Anterior cingulate cortex (tissue), 58 donors: Measurements from ENCODE around the gene RTKN2.
A peak's percentile ranks its signal among the peaks of the same experiment; 100 is the strongest.

Source experiments
- DNase-seq, 58 donors: peaks; one replicate each; lab custom pipeline; 2025; lab: John Stamatoyannopoulos, UW

The RTKN2 gene

DNA sequence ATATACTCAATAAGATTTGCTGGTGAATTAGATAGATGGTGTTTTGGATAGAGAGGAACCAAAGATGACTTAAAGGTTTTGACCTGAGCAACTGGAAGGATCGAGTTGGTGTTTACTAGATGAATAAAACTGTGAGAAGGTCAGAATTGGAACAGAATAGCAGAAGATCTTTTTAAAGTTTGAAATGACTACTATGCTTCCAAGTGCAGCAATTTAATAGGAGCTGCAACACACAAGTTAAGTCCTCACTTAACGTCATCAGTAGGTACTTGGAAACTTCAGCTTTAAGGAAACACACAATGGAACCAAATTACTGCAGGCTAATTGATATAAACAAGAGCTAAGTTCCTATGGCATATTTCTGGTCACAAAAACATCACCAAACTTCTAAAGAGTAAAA, 86.5 kb downstream of the RTKN2 start:
- DNase-seq, result no peak

DNA sequence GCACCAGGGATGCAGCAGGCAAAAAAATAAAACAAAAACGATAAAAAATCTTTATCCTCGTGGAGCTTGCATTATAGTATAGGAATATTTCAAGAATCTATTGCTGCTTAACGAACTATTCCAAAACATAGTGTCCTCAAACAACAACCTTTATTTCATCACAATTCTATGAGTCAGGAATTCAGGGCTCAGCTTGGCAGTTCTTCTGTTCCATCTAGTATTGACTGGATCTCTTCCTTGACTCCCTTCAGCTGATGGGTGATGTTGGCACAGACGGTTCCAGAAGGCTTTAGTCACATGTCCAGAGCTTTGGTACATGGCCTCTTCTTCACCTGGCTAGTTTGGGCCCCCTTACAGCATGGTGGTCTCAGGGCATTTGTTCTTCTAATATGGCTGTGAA, 88.0 kb downstream of the RTKN2 start:
- DNase-seq, result no peak

DNA sequence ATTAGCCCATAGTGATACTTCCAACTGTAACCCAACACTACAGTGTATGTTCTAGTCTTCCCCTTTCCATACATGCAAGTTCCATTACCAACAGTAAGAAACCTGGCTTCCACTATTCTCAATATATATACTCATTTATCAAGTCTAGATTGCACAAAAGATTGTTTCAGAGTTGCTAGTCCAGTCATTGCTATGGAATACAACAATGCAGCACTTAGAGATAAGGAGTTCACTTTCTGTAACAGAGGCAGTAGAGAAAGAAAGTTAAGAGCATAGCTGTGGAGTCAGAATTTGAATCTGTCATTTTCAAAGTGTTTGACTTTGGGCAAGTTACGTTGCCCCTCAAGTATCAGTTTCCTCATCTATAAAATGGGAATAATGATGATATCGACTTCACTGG, 90.1 kb downstream of the RTKN2 start:
- no peak for DNase-seq

DNA sequence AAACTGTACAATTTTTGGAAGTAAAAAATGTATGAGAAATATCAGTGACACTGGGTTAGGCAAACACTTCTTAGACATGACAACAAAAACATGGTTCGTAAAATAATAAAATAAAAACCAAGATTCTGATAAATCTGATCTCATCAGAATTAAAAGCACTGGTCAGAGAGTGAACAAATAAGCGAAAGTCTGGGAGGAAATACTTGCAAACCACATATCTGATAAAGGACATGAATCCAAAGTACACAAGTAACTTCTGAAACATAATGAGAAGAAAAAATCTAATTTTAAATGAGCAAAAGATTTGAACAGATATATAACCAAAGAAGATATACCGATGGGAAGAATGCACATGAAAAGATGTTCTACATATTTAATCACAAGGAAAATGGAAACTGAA, 91.5 kb downstream of the RTKN2 start:
- no peak for DNase-seq

DNA sequence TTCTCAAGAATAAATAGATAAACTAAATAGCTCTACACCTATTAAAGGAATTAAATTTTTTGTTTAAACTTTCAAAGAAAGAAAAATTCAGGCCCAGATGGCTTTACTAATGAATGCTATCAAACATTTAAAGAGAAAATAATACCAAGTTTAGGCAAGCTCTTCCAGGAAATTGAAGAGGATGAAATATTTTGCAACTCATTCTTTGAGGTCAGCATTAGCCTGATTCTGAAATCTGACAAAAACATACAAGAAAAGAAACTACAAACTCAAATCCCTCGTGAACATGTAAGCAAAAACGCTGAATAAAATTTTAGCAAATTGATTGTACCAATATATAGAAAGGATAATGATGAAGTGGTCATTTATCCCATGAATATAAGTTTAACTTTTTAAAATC, 93.4 kb downstream of the RTKN2 start:
- DNase-seq, result no peak

DNA sequence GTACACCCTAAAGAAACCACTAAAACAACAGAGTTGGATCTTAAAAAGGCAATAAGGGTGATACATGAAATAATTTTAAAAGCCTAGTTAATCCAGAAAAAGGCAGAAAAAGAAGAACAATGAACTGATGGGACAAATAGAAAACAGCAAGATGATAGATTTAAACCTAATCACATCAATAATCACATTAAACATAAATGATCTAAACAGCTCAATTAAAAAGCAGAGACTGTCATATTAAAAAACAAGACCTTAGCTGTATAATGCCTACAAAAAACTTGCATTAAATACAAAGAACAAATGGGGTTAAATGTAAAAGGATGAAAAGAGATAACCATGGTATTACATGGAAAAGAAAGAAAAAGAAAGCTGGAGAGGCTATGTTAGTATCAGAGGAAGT, 96.2 kb downstream of the RTKN2 start:
- DNase-seq, result no peak

DNA sequence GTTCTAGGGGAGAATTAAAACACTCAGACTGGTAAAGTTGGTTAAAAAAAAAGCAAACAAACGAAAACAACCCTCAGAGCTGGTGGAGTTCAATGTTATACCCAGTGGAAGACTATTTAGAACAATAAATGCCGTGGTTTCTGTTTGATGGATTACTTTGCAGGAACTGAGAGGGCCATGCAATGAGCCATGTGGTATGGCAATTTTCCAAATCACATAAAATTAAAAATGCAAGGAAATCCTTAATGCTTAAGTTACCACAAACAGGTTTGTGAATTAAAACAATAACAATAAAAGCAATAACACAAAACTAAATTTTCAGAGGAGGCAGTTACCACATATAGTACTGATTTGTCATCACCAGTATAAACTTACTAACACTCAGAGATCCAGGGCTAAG, 96.9 kb downstream of the RTKN2 start:
- DNase-seq, result no peak

DNA sequence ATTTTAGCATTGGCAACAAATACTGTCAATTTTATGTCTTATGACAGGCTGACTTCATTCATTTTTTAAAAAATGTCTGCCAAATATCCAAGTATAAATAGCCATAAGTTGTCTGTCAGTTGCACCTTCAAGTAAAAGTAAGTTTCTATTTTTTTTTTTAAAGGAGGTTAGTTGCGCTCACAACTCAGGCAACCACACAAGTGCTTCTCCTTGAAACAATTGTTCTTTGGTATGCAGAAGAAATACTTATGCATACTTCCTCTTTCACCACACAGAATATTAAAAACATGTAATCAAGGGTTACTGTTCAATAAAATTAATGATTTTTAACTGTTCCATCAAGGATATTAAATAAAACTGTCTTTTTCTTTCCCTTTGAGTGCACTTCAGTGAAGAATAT, 97.9 kb downstream of the RTKN2 start:
- no peak for DNase-seq

DNA sequence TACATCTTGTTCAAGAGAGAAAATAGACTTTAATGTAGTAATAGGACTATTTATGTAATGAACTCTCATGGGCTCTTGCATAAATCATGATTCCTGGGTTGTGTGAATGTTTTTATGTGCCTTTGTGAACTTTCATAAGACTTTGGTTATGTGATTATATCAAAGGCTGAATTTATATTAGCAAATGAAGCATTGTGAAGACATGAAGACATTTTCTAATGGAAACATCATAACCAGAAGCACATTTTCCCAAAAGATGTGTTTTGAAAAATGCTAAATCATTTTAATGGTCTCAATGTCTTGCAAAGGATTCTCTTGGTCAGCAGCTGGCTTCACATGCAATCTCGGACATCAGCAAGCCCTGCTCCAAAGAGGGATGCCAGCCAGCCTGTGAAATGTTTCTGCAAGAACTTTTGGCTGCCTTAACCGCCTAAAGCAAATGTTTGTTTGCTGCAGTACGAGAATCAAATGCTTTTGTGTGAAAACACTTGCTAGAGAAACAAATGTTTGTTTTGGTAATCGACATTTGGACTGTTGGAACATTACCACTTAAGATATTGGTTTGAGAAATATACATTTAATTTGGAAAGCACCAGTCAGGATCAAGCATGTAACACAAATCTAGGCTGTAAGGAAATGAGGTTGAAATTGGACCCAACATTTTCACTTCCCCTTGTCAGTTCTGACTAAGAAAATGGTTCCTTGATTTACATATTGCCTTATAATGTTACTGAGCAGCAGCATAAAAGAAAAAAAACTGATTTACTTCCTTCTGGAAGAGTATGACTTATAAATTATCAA, 102.1 kb downstream of the RTKN2 start:
- peak in 5 of 58 donors; percentile 2 to 17 (median 5) for DNase-seq

DNA sequence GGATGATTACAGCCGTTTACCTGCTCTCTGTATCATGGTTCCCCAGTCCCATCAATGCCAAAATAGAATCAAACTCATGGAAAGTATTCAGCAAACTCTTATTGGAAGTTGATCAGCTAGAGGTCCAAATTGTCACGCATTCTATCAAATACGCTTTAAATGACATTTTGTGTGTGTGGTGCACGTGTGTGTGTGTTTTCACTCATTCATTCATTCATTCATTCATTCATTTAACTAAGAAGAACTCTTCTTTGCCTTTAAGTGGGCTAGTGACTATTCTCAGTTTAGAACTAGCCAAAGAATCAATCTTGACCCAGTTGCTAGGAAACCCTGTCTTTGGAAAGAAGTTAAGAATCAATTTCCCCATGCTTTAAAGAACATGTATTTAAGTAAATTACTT, 102.8 kb downstream of the RTKN2 start:
- DNase-seq, result no peak

DNA sequence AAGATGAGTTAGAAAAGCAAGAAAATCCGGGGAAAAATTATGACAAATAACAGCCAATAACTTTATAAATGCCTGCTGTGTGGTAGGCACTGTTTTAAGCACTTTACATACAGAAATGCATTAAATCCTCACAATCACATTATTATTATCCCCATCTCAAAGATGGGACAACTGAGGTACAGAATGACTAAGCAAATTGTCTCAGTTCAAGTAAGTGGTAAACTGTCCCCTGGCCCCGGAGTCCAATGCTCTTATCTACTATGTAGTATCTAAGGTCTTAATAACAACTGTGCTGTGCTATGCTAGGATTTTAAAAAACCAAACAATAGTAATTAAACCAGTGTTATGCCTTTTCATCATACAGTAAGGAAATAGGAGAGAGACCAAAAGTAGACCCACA, 105.6 kb downstream of the RTKN2 start:
- no peak for DNase-seq

DNA sequence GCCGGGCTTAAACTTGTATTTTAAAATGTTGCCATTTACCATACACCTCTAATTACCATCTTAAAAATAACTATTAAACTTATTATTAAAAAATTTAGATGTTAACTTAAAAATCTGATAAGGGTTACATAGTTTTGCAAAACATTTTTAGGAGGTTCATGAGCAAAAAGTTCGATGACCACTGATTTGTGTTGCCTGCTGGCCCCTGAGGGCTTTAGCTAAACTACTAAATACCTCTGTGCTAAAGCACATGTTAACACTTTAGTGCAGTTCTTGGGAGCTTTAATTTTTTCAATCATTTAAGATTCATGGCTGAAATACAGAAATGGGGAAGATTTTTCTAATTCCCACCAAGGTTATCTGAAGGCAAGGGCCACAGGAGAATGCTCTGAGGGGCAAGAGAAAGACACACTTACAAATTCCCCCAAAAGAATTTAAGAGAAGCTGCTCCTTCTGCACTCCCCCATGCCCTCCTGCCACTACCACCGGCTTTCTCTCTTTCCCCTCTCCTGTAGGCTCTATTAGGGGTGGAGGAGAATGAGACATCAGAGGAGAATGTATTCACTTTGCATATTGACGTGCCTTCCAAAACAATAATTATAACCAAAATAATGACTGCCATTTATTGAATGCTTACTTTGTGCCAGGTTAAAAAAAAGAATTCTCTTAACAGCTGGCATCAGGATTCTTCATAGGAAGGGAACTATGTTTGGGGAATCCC, 106.2 kb downstream of the RTKN2 start:
- no peak for DNase-seq

DNA sequence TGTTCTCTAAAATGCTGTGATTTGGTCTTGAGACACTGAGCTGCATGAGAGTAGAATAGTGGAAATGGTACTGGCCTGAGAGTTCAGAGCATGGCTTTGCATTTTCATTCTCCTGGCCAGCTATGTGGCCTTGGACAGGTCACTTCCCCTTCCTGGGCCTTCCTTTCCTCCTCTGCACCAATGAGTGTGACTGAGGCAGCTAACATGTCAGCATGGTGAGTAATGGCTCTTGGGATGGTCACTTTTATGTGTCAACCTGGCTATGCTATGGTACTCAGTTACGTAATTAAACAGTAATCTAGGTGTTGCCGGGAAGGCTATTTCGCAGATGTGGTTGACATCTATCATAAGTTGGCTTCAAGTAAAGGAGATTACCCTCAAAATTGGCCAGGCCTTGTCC, 109.3 kb downstream of the RTKN2 start:
- no peak for DNase-seq

DNA sequence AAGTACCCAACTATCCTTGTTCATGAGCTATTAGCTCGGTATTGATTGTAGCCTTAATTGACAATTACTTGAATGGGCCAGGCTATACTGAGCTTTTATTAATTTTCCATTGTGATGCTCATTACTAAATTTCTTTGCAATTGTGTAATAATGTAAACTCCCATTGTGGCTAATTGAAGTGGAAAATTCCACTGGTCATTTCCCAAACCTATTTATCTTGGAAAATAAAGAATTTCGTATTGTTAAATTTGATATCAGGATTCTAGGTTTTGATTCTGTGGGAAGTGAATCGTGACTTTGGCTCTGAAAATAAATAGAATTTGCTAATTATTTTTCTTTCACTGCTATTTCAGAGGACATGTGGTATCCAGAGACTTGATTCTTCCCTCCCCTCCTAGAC, 111.0 kb downstream of the RTKN2 start:
- no peak for DNase-seq

DNA sequence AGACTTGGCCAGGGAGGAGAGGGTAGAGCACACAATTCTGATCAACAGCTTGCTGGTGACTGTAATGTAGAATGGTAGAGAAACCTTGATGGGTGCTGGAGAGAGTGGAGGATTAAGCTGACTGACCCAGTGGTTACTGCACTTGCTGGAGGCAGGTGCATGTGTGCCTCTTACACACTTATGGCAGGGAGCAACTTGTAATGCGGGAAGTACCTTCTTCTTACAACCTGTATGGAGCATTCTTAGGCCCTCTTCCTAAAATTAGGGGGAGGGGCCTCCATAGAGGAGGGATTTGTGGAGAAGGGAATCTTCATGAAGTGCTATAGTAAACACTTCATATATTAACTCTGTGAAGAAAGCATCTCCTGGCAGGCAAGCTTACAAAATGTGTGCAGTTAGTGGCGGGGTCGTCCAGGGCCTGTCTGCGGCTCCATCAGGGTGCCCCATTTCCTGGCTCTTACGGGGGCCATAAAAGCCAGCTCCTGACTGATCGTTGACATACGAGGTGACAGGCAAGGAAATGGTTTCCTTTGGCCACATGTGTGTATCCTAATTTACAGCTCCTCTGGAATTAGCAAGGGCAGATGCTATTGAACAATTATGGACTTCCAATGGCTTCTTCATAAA, 113.5 kb downstream of the RTKN2 start:
- DNase-seq, result no peak

DNA sequence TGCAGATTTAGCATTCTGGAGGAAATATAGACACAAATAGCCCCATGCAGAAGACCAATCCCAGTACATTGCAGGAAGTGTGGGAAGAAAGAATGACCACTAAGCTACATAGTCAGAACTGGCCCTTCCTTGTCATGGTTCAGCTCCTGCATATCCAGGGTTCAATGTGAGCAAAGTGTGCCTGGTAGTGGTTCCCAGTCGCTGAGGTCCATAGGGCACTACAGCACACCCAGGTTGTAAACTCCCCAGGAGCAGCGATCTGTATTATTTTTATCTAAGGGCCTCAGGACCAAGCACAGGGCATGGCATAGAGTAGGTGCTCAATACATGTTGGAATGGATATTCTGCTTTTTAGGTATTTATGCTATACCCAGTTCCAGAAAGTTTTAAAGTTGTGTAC, 114.4 kb downstream of the RTKN2 start:
- no peak for DNase-seq

DNA sequence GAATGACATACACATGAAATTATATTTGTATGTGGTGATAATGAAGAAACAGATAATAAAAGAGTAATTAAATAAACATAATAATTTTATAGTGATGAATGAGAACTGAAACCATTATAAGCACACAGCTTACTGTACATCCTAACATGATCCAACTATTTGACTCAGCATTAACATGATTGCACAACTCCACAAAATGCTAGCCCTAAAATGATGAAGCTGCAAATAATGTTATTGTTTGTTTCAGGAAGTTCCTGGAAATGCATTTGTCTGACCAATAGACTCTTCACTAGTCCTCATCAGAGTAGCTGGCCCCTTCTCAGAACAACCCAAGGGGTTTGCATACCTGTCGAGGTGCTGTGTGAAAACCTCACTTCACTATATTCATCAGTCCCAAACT, 115.5 kb downstream of the RTKN2 start:
- DNase-seq, result no peak

DNA sequence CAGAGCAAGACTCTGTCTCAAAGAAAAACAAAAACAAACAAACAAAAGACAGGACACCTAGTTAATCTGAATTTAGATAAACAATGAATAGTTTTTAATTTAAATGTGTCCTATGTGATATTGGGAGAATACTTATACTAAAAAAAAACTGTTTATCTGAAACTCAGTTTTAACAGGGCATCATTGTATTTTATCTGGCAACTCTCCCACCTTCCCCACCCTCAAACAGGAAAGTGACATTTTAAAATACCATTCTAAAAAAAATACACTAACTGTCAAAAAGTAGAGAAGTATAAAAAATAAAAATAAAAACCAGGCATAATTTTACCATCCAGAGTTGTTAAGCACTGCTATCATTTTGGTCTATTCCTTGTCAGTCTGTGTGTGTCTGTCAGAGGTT, 119.0 kb downstream of the RTKN2 start:
- no peak for DNase-seq

DNA sequence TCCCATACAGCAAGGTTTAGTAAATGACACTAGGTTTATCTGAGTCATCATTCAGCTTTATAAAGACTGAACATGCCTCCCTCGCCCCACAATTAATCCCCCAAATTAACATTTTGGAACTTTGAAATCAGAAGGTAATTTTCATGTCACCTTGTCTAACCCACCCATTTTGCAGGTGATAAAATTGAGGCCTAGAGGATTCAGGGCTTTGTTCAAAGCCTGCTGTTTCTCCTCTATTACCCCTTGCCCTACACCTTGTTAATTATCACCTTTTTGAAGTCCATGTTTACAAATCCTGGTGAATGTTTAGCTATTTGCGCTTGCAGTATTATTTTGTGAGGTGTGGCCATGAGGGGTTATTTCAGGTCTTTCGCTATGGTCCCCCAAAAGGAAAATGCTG, 120.5 kb downstream of the RTKN2 start:
- DNase-seq, result no peak

DNA sequence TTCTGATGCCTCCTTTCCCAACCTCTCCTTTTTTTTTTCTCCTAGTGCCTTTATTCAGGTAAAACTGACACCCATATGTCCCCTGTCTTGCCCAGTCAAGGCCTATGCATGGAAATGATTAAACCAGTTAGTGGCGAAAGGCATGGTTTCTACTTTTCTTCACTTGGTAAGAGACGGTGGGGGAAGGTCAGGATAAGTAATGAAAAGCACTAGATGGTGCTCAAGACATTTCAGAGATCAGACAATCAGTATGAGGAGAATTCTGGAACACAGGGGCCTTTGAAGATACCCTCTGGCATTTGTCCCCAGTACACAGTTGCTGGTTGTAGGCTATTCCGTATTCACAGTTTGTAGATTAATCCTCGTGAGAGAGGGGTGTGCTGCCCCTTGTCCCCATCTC, 121.2 kb downstream of the RTKN2 start:
- DNase-seq, result no peak

DNA sequence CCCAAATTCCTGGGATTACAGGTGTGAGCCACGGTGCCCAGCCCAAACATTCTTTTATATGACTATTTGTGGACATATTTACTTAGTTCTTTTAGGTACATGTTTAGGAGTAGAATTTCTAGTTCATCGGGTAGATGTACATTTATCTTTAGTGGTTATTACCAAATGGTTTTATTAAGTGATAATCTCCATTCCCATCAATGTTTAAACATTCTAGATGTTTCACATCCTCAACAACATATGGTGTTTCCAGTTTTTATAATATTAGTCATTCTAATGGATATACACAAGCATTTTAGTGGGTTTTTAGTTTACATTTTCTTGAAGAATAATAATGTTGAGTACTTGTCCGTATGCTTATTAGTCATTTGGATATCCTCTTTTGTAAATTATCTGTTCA, 131.7 kb downstream of the RTKN2 start:
- no peak for DNase-seq

DNA sequence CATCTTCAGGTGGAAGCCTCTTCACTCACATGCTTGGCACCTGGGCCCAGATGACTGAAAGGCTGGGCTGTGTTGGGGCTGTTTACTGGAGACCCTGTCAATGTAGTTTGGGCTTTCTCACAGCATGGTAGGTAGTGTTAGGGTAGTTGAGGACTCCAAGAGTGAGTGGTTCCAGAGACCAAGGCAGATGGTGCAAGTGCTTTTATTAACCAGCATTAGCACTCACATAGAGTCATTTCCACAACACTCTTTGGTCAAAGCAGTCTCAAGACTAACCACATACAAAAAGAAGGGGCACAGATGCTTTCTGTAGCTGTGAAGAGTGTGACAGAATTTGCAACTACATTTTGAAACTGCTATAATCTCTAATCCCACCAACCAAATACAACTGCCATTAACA, 135.0 kb downstream of the RTKN2 start:
- no peak for DNase-seq
